ENCODE data around the gene ARL8B. TPM values are rescaled to one million over a fixed set of nuclear protein-coding genes. Genes with fewer than 3 reads are reported as not detected.
"Not testable (repeated sequence)": the region's sequence is repeated elsewhere in the genome, so short reads cannot be mapped to it uniquely, and the experiment has no call there.

The ARL8B gene
- total and polyA plus RNA-seq, 3 donors from 2014 or later: 50.1 to 60.4 (median 54.5) TPM

GRCh38 chr3:5168110-5168509, 46.0 kb downstream of the ARL8B start:
- Histone ChIP-seq H3K27ac (no peak overlapping the region), H3K4me1 (peaks cover 5% of the 10 kb centered on the region), H3K27me3 (no peaks in the 10 kb centered on the region), H3K9me3 (no peaks in the 10 kb centered on the region), H3K4me3 (no peak overlapping the region), H3K36me3 (ENCODE audit: low read depth, missing control alignments) (no peaks in the 10 kb centered on the region)
- no peak for DNase-seq
- TF ChIP-seq POLR2A (IDR thresholded peaks at IDR 0.05): no peak
- TF ChIP-seq CTCF (IDR thresholded peaks at IDR 0.05): no peak
- intact Hi-C loops (cut with DNase I; ENCODE audit: low total_unique reads): no loop called here
- 82 to 87% methylated on average over 4 of the region's 4 CpGs for WGBS, 2 donors

- TF ChIP-seq CTCF (IDR thresholded peaks at IDR 0.05): no peak
- no peak for TF ChIP-seq POLR2A (IDR thresholded peaks at IDR 0.05)
- Histone ChIP-seq H3K9me3 (no peaks in the 10 kb centered on the region), H3K4me3 (no peak overlapping the region), H3K4me1 (peaks cover 5% of the 10 kb centered on the region), H3K27me3 (no peaks in the 10 kb centered on the region), H3K27ac (no peak overlapping the region), H3K36me3 (ENCODE audit: low read depth, missing control alignments) (no peaks in the 10 kb centered on the region)
- intact Hi-C loops (cut with DNase I; ENCODE audit: low total_unique reads): no loop called here
- DNase-seq: no peak
- 59 to 62% methylated on average over 2 of the region's 2 CpGs for WGBS, 2 donors
Measured at GRCh38 chr3:5169807-5170206, 47.7 kb downstream of the ARL8B start.

GRCh38 chr3:5170975-5171374, 48.9 kb downstream of the ARL8B start:
- Histone ChIP-seq H3K27me3 (no peaks in the 10 kb centered on the region), H3K27ac (no peak overlapping the region), H3K4me3 (no peak overlapping the region), H3K4me1 (peaks cover 5% of the 10 kb centered on the region), H3K9me3 (no peaks in the 10 kb centered on the region), H3K36me3 (ENCODE audit: low read depth, missing control alignments) (no peaks in the 10 kb centered on the region)
- WGBS, 2 donors: 89 to 90% methylated on average over 5 of the region's 5 CpGs
- intact Hi-C loops (cut with DNase I; ENCODE audit: low total_unique reads): no loop called here
- no peak for TF ChIP-seq CTCF (IDR thresholded peaks at IDR 0.05)
- no peak for TF ChIP-seq POLR2A (IDR thresholded peaks at IDR 0.05)
- DNase-seq: no peak

- no peak overlapping the region for H3K27ac ChIP-seq
- no peaks in the 10 kb centered on the region for H3K36me3 ChIP-seq (ENCODE audit: low read depth, missing control alignments)
- intact Hi-C loops (cut with DNase I; ENCODE audit: low total_unique reads): no loop called here
- H3K9me3 ChIP-seq: no peaks in the 10 kb centered on the region
- DNase-seq: no peak
- H3K27me3 ChIP-seq: no peaks in the 10 kb centered on the region
- peaks cover 5% of the 10 kb centered on the region for H3K4me1 ChIP-seq
- no peak for TF ChIP-seq CTCF (IDR thresholded peaks at IDR 0.05)
- TF ChIP-seq POLR2A (IDR thresholded peaks at IDR 0.05): no peak
- H3K4me3 ChIP-seq: no peak overlapping the region
- WGBS, 2 donors: 95 to 97% methylated on average over 4 of the region's 4 CpGs
Measured at GRCh38 chr3:5172018-5172417, 49.9 kb downstream of the ARL8B start.

- DNase-seq; H3K4me1 ChIP-seq; H3K4me3 ChIP-seq; H3K36me3 ChIP-seq (ENCODE audit: low read depth, missing control alignments); H3K27ac ChIP-seq; H3K9me3 ChIP-seq; H3K27me3 ChIP-seq; intact Hi-C loops (cut with DNase I; ENCODE audit: low total_unique reads): not testable (repeated sequence)
- WGBS, 2 donors: 96 to 100% methylated on average over 2 of the region's 2 CpGs
Measured at GRCh38 chr3:5179036-5179435, 56.9 kb downstream of the ARL8B start.

All from testis (tissue), 3 donors.